NOMO-1 (cell line): ENCODE measurements around the gene TRABD.

Experiments used
- DNase-seq, 2 experiments: peaks; one replicate each; lab custom pipeline; 2025; ENCODE audit not compliant: unreplicated experiment in 2 of 2; lab: John Stamatoyannopoulos, UW

Gene TRABD

DNA sequence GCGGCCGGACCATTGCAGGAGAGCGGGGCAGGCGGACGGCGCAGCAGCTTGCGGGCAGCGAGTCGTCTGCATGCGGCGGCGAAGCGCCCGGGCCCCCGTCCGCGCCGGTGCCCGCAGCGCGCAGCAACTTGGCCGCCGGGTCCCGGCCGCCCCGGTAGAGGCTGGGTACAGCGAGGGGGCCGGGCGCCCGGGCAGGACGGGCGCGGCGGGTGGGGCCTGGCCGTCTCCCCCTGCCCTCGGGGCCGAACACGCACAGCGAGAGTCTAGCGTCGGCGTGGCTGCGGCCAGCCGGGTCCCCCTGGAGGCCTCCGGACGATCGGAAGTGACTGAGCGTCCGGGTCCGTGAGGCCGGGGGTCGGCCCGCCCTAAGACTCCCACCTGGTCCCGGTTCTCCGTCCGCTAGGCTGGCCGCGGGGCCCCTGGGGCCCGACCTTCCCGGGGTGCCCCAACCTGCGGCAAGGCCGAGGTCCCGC, 775 bp upstream of the TRABD start:
- no peak for DNase-seq

DNA sequence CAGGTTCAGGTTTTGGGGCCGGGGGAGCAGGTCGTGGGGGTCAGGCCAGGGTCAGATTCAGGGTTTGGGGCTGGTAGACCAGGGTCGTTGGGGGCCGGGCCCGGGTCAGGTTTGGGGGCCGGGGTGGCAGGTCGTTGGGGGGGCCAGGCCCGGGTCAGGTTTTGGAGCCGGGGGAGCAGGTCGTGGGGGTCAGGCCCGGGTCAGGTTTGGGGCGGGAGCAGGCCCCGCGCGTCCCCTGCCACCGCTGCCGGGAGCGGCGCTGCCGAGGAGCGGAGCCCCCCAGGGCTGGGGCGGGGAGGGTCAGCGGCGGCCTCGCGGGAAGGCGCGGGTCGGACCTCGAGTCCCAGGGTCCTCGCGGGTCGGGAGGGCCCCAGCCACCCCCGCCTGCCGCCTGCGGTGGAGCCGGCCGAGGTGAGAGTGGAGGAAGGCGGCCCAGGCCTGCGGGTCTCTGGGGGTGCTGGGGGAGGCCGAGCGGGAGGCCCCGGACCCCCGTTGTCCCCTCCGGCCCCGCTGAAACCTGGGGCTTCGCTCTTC, 535 bp downstream of the TRABD start:
- no peak for DNase-seq

DNA sequence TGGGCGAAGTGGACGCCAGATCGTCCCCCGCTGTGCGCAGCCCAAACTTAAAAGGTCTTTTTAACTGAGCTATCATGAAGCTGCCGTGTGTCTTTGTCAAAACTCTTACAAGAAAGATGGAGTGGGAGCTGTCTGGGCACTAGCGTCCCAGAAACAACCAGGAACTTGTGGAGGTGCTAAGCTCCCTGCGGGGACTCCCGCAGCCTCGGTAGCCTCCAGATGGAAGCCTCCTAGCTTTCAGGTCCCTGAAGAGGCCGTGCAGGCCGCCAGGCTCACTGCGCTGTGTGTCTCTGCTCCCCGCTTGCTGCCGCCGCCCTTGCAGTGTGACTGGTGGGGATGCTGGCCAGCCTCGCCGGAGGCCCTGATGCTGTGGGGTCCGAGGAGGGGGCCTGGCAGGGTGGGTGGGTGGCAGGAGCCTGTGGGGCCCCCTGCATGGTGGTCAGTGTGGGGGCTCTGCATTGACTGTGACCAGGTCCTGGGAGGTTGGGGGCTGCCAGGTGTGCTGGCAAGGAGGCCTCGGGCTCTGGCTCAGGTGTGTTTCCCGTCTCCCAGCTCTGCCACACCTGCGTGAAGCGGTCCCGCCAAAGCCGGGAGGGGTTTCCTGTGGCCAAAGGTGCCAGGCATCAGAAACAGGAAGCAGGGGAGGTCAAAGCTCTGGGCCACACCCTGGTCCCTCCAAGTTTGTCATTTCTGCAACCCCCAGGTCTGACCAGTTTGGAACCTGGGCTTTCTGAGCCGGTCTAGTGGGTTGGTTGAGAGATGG, 1.2 kb downstream of the TRABD start:
- DNase-seq = peak in 1 of 2 experiments; percentile 7

DNA sequence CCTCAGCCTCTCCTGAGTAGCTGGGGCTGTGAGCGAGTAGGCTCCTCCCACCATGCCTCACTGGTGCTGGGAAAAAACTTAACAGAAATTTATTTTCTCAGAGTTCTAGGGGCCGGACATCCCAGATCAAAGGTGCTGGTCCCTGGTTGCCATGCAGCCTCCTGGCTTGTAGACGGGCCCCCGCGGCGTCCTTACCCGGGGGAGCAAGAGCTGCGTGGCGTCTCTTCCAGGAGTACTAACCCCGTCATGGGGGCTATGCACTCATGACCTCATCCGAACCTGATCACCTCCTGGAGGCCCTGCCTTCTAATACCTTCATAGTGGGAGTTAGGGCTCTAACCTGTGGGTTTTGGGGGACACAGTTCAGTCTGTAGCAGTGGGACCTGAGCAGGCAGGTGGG, 2.6 kb downstream of the TRABD start:
- DNase-seq = no peak

DNA sequence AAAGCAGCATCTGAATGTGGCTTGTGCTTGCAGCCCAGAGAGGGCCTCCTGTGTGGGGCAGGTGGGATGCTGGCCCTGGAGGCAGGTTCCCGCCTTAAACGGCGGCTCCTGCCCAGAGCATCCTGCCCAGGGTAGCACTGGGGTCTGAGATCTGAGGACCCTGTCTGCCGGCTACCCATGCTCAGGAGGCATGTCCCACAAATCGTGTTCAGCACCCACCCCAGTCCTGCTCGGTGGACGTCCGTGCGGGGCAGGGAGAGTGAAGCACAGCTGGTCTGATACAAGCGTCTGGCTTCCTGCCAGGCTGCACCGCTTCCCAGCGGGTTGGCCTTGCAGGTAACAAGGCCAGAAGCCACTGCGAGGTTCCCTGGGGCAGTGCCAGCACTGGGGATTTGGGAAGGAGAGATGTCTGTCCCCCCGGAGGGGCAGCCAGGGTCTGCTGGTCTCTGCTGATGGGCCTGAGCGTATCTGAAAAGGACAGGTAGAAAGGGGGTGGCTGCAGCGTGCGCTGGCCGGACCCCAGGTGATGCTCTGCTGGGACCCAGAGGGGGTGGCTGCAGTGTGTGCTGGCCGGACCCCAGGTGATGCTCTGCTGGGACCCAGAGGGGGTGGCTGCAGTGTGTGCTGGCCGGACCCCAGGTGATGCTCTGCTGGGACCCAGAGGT, 3.6 kb downstream of the TRABD start:
- DNase-seq = no peak

DNA sequence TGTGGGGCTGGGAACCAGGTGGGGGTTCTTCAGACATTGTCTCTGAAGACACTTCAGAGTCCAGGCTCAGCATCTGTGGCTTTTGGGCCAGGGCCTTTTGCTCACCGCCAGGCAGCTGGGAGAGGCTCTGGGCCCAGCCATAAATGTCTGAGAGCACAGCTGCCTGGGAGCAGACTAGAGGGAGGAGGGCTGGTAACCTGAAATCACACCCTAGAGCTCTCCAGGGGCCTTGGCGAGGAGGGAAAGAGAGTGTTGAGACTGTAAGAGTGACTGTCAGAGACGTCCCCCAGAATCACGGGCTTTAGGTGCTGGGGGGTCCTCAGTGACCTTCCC, 4.1 kb downstream of the TRABD start:
- DNase-seq = no peak

DNA sequence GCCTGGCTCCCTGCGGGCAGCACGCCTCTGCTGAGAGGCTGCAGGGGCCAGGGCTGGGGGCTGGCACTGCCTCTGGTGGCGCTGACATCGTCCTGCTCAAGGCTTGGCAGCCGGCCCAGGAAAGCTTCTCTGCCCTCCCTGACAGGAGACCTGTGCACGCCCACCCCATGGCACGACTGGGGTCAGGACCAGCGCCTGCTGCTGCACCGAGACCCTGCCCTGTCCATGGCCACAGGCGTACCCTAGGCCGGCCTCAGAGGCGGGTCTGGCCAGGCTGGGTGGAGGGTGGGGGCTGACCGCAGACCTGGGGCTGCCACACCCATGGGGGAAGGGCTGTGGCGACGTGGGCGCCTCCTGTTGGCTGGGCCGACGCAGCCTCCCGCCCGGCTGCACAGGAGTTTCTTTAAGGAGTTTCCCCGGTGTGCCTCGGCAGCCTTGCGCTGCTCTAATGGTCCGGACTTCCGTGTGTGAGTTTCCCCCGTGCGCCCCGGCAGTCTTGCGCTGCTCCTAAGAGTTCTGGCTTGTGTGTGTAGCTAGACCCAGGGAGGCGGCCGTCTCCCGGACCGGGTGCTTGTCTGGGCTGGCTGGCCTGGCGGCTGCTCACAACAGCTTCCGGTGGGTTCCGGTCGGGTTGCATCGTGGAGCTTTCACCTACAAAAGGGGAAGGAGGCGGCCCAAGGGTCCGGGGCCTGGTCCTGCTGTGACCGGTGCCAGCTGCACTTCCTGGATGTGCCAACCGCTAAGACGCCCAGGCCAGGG, 4.6 kb downstream of the TRABD start:
- DNase-seq = peak; percentile 91

DNA sequence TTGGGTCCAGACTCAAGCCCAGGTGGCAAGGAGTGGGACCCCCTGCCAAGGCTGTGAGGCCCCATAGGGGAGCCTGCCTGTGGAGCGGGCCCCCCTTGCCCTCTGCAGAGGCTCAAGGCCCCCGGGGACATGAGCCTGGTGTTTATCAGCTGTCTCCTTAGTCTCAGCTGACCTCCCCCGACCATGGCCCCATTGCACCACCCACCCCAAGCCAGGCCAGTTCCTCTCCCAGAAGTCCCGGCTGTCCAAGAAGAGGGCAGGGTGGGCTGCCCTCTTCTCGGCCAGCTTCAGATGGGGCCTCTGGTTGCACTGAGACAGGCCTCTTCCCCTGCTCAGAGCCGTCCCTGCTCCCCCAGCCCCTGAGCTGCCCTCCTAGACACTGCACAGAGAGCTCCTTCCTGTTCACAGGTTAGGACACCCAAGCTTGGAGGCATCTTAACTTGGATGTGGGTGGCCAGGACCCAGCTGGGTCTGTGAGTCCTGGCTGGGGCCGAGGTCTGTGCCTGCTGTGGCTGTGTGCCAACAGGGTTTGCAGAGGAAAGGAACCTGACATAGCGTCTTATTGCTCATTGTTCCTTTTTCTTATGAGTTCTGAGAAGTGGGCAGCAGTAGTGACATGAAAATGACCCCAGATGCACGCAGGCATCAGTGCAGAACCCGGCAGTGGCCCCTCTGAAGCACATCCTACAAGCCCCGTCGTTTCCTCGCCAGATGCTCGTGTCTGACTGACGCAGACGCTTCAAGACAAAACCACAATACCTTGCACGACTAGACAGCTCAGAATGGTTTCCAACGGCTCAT, 5.4 kb downstream of the TRABD start:
- DNase-seq = peak; percentile 68 to 83

DNA sequence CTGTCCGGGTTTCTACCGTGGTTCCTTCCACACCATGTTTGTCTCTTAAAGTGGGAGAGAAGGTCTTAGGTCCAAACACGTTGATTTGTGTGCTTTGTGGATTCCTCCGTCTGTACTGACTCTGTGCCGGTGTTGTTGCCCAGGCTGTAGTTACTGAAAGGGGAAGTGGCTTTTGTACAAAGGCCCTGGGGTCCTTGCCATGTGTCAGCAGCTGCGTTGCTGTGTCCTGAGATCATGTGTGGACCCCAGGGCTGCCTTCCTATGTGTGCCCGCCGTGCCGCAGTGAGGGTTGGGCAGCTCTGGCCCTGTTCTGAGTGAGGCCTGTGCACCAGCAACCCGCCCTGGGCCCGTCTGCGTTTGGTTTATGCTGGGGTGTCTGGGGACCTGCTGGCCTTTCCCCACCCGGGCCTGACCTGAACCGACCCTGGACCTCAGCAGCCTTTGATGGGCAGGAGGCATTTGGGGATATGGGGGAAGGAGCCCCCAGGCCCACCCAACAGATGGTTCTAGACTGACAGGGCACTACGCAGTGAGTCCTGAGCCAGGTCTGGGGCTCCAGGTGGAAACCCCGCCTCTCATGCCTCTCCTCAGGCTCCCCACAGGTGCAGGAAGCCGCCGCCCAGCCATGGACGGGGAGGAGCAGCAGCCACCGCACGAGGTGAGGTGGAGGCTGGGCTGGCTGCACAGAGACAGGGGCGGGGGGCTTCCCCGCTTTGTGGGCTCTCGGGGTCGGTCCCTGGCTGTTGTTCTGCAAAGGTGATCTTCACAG, 6.9 kb downstream of the TRABD start:
- DNase-seq = peak; percentile 22 to 23

DNA sequence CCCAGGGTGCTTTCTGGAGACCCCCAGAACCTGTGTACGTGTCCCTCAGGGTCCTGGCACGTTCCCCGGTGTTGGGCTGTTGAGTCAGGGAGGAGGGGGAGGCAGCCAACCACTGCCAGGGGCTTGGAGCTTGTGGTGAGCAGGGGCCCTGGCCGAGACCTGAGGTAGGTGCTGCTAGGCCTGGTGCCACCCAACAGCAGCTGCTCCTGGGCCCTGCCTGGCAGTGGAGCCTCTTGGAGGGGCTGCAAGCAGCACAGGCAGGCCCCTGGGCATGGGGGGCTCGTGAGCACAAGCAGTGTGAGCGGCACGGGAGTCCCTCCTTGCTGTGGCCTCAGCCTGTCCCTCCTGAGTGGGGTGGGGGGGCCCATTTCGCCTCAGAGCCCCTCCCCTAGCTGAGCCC, 7.9 kb downstream of the TRABD start:
- DNase-seq = no peak

DNA sequence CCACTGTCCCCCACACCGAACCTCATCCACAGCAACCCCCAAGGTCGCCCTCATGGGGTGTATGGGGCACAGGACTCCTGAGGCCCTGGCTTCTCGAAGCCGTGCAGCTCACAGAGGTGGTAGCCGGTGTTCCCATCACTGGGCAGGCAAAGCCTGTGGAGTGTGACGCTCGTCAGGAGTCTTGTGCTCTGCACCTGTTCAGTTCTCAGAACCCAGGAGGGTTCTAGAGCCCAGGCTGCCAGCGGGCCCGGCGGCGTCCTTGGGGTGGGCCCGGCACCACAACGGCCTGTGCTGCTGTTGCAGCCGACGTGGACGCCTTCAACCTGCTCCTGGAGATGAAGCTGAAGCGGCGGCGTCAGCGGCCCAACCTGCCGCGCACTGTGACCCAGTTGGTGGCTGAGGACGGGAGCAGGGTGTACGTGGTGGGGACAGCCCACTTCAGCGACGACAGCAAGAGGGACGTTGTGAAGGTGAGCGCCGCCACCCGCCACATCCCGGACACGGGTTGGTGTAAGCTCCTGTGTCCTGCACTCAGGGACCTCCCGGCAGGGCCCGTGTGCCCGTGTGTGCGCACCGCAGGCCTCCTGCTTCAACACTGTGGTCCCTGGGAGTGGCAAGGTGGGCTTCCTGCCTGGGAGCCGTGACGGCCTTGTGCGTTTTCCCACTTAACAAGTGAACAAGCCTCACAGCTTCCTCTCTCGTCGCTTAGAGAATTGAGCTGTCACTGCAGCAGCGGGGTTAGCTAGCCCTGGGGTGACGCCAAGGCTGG, 8.5 kb downstream of the TRABD start:
- no peak for DNase-seq

DNA sequence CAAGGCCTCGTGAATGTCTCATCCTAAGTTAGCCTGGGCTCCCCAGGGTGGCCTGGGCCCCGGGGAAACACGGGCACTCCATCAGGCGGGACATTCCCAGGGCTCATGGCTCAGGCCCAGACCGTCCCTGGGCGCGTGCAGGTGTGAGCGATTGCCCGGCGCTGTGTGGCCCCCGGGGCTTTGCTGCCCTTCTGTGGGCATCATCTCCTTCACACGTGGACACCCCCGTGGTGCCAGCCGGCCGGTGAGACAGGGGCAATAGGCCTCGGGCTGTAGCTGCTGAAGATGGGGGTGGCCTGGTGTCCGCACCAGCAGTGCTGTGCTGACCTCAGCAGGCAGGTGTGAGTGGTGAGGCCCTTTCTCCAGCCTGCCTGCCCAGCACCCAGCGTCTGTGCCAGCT, 10.5 kb downstream of the TRABD start:
- no peak for DNase-seq

DNA sequence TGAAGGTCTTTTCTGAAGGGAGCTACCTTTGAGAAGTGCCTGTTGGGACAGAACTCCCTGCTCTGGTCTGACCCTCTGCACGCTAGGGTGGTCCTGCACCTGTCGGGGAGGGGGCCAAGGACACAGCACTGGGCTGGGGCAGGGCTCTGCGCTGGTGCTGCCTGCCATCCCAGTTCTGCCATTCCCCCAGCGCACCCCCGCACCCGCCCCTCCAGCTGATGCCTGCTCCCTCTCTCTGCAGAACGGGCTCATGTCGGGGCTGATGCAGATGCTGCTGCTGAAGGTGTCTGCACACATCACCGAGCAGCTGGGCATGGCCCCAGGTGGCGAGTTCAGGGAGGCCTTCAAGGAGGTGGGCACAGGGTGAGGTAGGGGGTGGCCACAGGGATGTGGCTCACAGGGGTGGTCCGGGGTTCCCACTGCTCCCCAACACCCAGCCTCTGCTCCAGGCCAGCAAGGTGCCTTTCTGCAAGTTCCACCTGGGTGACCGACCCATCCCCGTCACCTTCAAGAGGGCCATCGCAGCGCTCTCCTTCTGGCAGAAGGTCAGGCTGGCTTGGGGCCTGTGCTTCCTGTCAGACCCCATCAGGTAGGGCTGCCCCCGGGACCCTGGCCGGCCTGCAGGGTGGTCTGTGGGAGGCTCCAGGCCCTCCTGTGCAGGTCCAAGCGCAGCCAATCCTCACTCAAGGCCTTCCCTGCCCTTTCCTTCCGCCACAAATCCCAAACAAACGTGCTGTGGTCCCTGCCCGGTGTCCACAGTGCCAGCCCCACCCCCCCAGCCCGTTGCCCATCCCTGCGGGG, 11.5 kb downstream of the TRABD start:
- no peak for DNase-seq

DNA sequence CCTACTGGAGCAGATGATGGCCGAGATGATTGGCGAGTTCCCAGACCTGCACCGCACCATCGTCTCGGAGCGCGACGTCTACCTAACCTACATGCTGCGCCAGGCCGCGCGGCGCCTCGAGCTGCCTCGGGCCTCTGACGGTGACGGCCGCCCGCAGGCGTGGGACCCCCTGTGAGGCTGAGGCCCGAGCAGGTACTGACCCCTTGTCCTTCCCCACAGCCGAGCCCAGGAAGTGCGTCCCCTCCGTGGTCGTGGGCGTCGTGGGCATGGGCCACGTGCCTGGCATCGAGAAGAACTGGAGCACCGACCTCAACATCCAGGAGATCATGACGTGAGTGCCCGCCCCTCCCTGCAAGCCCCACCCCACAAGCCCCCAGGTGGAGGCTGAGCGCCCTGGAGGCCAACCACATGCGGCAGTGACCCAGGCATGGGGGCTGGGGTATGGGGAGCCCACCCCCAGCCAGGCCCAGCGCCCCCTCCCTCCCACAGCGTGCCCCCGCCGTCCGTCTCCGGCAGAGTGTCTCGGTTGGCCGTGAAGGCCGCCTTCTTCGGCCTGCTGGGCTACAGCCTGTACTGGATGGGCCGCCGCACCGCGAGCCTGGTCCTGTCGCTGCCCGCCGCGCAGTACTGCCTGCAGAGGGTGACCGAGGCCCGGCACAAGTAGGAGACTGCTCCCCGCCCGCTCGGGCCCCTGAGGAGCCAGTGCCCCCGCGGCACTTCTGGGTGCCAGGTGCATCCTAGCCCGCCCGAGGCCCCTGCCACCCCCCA, 12.3 kb downstream of the TRABD start:
- DNase-seq = no peak

DNA sequence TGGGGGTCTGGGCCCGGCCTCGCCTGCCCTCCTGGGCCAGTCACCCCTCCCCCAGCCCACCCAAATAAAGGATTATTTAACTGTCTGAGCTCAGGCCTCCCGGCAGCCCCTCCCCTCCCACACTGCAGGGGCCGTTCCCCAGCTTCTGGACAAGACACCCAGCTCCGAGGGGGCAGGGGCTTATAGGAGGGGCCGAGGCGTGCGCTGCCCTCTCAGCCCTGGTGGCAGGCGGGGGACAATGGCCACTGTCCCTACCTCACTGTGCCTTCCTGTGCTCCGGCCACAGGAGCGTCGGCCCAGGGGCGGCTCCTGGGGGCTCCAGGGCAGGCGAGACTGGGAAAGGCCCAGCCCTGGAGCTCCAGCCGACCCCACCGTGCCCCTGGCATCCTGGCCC, 12.9 kb downstream of the TRABD start:
- DNase-seq = no peak

DNA sequence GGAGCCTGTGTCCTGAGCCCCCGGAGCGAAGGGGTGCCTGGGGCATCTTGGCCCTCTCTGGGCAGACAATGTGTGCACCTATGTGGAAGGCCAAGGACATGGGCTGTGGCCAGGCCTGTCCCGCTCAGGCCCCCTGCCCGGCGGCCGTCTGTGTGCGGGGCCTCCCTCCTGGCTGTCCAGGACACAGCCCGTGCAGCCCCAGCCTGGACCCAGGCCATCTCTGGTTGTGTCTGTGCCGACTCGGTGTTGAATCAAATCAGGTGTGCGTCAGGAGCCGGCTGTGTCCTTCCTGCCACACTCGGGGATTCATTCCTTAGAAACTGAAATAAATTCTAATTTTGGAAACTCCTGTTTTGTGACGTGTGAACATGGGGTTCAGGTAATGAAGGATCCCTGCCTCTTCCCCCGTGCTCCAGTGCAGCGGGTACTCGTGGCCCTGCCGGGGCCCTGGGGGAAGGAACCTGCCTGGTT, 13.6 kb downstream of the TRABD start:
- no peak for DNase-seq

DNA sequence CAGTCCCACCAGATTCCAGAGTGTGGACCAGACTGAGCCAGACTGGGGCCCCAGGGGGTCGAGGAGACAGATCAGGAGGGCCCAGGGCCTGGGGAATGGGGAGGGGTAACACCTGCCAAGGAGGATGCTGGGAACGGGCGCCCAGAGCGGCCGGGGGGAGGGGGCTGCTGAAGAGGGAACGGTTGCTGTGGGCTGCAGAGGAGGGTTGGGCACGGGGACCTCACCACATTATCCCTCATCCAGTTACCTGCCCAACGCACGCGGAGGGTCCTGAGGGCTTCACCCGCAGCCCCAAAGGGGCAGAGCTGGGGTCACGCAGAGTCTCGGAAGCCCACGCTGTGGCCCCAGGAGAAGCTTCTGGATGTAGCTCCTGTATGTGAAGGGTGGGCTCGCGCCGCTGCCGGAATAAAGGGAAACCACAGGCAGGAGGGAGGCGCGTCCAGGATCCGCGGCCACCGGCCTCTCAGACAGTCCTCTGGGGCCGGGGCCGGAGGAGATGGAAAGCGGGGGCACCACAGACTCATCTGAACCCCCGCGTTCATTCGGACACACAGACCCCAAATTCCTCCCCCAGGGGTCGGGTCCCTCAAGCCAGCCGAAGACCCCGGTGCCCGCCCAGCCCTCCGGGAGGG, 14.2 kb downstream of the TRABD start:
- peak in 1 of 2 experiments; percentile 10 for DNase-seq
